ENCODE measurements around the gene CXCR5. TPM values are rescaled to one million over a fixed set of nuclear protein-coding genes. Genes with fewer than 3 reads are reported as not detected.
A peak's percentile ranks its signal among the peaks of the same experiment; 100 is the strongest.

The CXCR5 gene
- total RNA-seq, 1 experiment from 2014 or later = not detected

GRCh38 chr11:118928870-118929500, 45.3 kb downstream of the CXCR5 start:
- CTCF ChIA-PET = interaction anchor here (0.9 to 1.4 kb wide), 2 partner anchors 20 to 239 kb away, joined by 3 to 5 read pairs; no protein-coding TSS in a partner anchor
- peak; percentile 71 for DNase-seq
- peaks cover 45% of the 10 kb centered on the region for H3K4me1 ChIP-seq (ENCODE audit: insufficient read depth, low read length)
- no peaks in the 10 kb centered on the region for H3F3A ChIP-seq (ENCODE audit: low read length, unreplicated experiment)
- POLR2A ChIA-PET (ENCODE audit: unreplicated experiment) = interaction anchor here (0.6 kb wide), 1 partner anchor 13 kb away, joined by 5 read pairs; no protein-coding TSS in a partner anchor
- peak overlapping the region; percentile 87 for H3K4me3 ChIP-seq (ENCODE audit: low read length)
- ATAC-seq = peak; percentile 4
- peak overlapping the region; percentile 78 for H3K27ac ChIP-seq (ENCODE audit: low read length)
- peak overlapping the region; percentile 75 for H3K9ac ChIP-seq (ENCODE audit: low read length)
- peak overlapping the region; percentile 89 for H2AFZ ChIP-seq (ENCODE audit: low read length)
- peak overlapping the region; percentile 97 for H3K4me2 ChIP-seq (ENCODE audit: low read length)
- peaks cover 33% of the 10 kb centered on the region for H3K79me2 ChIP-seq (ENCODE audit: low read length)
- H3K27me3 ChIP-seq (ENCODE audit: low read length) = no peaks in the 10 kb centered on the region
- peaks cover 7% of the 10 kb centered on the region for H4K20me1 ChIP-seq (ENCODE audit: low read length)
- TF ChIP-seq EZH2 (IDR thresholded peaks at IDR 0.05; ENCODE audit: low read length, unreplicated experiment) (no peak), CTCF (conservative IDR thresholded peaks at IDR 0.05; ENCODE audit: low read depth, low read length) (0 out of 2 replicates have a peak, but pooled peaks have one; percentile 21)
- BruUV-seq (replicated peaks) = no TSS peak
- intact Hi-C loops (cut with micrococcal nuclease) = loop anchor here (1.0 kb wide), 2 partner anchors 22 to 137 kb away; no protein-coding TSS in a partner anchor
- no peaks in the 10 kb centered on the region for H3K9me2 ChIP-seq (replicated peaks; ENCODE audit: low read length)
- no peaks in the 10 kb centered on the region for H3K36me3 ChIP-seq (ENCODE audit: low read depth, low read length)
- no peaks in the 10 kb centered on the region for H3K9me3 ChIP-seq (ENCODE audit: low read length)

- TF ChIP-seq CTCF (conservative IDR thresholded peaks at IDR 0.05; ENCODE audit: low read depth, low read length) = no peak
- TF ChIP-seq EZH2 (IDR thresholded peaks at IDR 0.05; ENCODE audit: low read length, unreplicated experiment) = no peak
- TF ChIP-seq EZH2phosphoT487 (IDR thresholded peaks at IDR 0.05; ENCODE audit: borderline replicate concordance, low read length) = no peak
- peak overlapping the region; percentile 75 for H3K9ac ChIP-seq (ENCODE audit: low read length)
- H3K27ac ChIP-seq (ENCODE audit: low read length) = peak overlapping the region; percentile 78
- intact Hi-C loops (cut with micrococcal nuclease) = loop anchor here (1.0 kb wide), 2 partner anchors 27 to 239 kb away; partner anchors contain the start of gene UPK2
- peaks cover under 1% of the 10 kb centered on the region for H4K20me1 ChIP-seq (ENCODE audit: low read length)
- no peaks in the 10 kb centered on the region for H3K9me3 ChIP-seq (ENCODE audit: low read length)
- no TSS peak for BruUV-seq (replicated peaks)
- no peaks in the 10 kb centered on the region for H3F3A ChIP-seq (ENCODE audit: low read length, unreplicated experiment)
- H3K4me1 ChIP-seq (ENCODE audit: insufficient read depth, low read length) = peaks cover 48% of the 10 kb centered on the region
- DNase-seq = peak; percentile 88
- peaks cover 27% of the 10 kb centered on the region for H3K79me2 ChIP-seq (ENCODE audit: low read length)
- no peaks in the 10 kb centered on the region for H3K27me3 ChIP-seq (ENCODE audit: low read length)
- ChIA-PET POLR2A (ENCODE audit: unreplicated experiment) (interaction anchor here (0.6 to 1.3 kb wide), 2 partner anchors 13 to 17 kb away, joined by 3 to 5 read pairs; no protein-coding TSS in a partner anchor), CTCF (interaction anchor here (0.5 to 1.4 kb wide), 8 partner anchors 8 to 240 kb away, joined by 3 to 12 read pairs (median 4); no protein-coding TSS in a partner anchor)
- H3K9me2 ChIP-seq (replicated peaks; ENCODE audit: low read length) = no peaks in the 10 kb centered on the region
- peak overlapping the region; percentile 87 for H3K4me3 ChIP-seq (ENCODE audit: low read length)
- ATAC-seq = peak; percentile 9
- H3K4me2 ChIP-seq (ENCODE audit: low read length) = peak overlapping the region; percentile 97
- H3K36me3 ChIP-seq (ENCODE audit: low read depth, low read length) = no peaks in the 10 kb centered on the region
- H2AFZ ChIP-seq (ENCODE audit: low read length) = peak overlapping the region; percentile 69
Measured at GRCh38 chr11:118929501-118930093, 45.9 kb downstream of the CXCR5 start.
